ENCODE results near the gene DDR2.
"Not testable (repeated sequence)": the region's sequence is repeated elsewhere in the genome, so short reads cannot be mapped to it uniquely, and the experiment has no call there.

DDR2 gene

DNA sequence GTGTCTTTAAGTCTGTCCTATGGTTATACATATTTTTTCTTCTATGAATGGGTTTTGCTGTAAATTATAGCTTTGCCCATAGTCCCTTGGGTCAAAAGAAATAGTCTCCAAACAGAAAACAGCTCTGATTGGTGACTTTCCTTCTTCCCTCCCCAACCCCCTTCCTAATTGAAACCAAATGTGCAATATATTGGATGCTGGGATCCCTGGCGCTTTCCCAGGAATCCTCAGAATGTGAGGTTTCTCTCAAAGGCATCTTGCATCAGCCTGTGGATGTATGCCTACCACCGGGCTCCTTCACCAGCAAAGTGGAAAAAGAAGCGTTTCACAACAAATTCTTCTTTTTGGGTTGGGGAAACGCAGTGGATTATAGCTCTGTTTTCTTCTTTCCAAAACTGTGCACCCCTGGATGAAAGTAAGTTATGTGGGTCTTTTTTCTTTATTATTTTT is at the start of gene DDR2:
Gene DDR2 (plus strand): TSS at position 248 of the 450 bp plus-strand sequence. CDS start 86,600 bp downstream, outside the sequence.
- peak in 3 of 56 donors; percentile 2 to 7 (median 5) for DNase-seq

DNA sequence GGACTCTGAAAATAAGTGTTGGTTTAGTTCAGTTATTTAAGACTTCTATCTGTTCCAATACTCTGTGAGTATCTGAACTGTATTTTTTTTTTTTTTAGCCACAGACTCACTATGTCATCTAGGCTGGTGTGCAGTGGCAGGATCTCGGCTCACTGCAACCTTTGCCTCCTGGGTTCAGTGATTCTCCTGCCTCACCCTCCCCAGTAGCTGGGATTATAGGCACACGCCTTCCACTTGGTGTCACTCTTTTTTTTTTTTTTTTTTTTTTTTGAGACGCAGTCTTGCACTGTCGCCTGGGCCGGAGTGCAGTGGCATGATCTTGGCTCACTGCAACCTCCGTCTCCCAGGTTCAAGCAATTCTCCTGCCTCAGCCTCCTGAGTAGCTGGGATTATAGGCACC is 49.4 kb upstream of the DDR2 start:
- not testable (repeated sequence) for DNase-seq

DNA sequence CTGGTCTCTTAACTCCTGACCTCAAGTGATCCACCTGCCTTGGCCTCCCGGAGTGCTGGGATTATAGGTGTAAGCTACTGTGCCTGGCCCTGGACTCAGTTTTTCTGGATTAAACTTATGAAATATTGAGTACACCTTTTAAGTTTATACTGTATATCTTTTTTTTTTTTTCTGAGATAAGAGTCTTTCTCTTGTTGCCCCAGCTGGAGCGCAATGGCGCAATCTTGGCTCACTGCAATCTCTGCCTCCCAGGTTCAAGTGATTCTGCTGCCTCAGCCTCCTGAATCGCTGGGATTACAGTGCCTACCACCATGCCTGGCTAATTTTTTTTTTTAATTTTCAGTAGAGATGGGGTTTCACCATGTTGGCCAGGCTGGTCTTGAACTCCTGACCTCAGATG is 47.2 kb upstream of the DDR2 start:
- not testable (repeated sequence) for DNase-seq

DNA sequence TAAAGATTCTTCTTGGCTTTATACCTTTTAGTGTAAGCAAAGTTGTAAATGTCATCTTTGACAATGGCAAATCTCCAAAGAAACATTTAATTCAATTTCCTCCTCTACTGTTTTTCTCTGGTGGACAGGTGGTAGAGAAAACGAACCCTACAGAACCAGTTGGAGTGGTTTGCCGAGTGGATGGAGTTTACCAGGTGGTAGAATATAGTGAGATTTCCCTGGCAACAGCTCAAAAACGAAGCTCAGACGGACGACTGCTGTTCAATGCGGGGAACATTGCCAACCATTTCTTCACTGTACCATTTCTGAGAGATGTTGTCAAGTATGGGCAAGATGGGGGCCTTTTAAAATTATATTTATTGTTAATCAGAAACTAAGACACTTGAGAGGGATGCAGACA is 44.9 kb upstream of the DDR2 start:
- no peak for DNase-seq

DNA sequence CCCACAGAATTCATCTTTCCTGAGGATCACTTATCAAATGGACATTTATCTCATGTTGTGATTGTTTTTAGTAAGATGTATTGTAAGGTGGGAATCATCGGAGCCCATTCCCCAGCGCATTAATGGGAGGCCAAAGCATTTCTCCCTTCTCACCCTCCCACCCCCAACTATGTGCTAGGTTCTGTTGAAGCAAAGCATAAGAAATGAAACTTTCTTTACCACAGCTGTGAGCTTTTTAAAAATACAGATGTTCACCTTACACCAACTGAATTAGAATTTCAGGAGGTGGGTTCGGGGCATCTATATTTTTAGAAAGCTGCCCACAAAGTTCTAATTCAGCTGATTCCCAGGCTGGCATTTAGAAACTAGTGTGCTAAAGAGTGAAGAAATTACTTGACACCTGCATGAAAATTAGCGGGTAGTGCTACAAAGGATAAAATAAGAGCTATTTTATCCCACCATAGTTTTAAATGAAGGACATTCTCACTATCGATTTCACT is 44.5 kb upstream of the DDR2 start:
- no peak for DNase-seq

DNA sequence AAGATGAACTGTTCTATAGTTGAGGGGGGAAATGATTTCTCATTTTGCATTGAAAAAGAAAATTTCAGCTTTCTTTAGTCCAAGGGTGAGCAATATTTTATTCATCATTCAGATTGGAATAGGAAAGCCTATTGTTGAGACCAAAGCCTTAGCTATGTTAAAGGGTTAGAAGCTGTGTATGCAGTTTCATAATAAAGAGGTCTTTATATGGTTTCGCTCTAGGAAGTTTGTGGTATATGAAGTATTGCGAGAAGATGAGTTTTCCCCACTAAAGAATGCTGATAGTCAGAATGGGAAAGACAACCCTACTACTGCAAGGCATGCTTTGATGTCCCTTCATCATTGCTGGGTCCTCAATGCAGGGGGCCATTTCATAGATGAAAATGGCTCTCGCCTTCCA is 42.2 kb upstream of the DDR2 start:
- DNase-seq: no peak

DNA sequence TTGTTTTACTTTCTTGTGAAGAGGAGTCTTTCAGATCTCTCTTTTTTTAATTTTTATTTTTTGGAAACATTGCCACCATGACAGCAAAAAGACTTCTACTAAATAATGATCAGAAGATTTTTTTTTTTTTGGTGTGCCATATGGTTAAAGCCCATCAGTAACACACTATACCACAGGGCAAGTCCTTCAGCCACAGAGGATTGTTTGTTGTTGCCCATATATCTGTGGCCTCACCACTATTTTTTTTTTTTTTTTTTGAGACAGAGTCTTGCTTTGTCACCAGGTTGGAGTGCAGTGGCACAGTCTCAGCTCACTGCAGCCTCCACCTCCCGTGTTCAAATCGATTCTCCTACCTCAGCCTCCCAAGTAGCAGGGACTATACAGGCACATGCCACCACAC is 41.6 kb upstream of the DDR2 start:
- no peak for DNase-seq

DNA sequence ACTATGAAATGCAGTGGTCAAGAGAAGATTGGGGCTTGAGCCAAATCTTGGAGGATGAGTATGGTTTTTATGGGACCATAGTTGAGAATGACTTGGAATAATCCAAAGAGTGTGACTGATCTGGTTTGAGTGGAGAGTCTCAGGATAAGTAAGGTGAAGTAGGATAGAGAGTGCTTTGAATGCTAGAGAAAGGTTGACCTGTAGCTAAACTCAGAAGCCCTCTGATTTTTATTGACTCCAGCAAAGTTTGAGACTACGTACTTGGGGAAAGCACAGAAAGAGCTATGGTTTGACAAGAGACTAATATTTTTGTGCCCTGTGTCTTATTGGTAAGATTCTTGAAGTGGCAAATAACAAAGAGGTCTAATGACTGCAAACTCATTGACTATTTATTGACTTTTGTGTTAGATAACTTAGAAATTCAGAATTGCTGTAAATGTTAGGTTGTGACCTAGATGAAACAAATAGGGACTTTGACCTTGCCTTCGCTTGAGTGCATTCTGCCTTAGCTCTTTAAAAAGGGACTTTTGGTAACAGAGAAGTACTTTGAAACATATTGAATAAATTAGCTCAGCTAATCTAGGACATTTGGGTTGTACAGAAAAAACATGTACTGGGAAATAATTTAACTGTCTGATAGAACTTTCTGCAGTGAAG is 35.6 kb upstream of the DDR2 start:
- no peak for DNase-seq

DNA sequence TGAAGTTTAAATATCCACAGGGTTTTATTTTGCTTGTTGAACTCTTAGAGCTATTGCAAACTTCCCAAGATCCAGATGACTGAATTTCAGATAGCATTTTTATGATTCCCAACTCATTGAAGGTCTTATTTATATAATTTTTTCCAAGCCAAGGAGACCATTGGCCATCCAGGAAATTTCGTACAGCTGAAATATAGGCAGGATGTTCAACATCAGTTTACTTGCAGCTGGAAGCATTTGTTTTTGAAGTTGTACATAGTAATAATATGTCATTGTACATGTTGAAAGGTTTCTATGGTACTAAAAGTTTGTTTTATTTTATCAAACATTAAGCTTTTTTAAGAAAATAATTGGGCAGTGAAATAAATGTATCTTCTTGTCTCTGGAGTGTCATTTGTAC is 32.8 kb upstream of the DDR2 start:
- no peak for DNase-seq

DNA sequence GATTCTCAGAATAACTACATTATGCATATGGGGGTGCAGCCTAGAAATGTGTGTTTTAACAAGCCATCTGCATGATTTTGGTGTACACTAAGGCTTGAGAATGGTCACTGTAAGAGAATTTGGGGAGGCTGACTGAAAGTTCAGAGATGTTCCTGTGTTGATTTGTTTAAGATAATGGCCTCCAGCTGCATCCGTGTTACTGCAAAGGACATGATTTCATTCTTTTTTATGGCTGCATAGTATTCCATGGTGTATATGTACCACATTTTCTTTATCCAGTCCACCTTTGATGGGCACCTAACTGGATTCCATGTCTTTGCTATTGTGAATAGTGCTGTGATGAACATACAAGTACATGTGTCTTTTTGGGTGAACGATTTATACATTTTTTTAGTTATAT is 29.1 kb upstream of the DDR2 start:
- DNase-seq: not testable (repeated sequence)

DNA sequence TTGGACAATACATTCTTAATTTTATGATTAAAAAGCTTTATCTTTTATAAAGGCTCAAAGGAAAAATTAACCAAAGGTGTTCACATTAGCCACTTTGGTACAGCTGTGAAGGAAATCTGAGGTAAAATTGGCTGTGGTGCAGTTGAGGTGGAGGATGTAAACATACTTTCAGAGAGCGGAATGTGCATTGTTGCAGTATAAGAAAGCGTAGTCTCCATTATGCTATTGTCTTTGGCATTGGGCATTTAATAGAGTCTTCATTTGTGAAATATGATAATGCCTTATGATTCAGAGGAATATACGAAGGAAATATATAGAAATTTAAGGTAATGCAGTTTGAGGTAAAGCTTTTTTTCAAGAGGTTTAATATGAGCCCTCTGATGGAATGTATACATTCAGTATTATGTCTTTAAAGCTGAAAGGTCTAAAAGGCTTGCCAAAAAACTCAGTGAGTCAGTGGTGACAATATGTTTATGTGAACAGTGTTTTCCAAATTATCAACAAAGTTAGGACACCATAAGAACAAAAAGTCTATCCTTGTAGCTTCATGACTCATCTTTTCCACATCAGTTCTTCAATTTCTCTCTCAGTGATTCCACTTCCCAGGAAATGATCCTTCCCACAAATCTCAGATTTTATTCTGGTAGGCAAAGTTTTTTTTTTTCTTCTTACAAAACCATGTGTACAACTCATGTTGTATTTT is 26.9 kb upstream of the DDR2 start:
- no peak for DNase-seq

DNA sequence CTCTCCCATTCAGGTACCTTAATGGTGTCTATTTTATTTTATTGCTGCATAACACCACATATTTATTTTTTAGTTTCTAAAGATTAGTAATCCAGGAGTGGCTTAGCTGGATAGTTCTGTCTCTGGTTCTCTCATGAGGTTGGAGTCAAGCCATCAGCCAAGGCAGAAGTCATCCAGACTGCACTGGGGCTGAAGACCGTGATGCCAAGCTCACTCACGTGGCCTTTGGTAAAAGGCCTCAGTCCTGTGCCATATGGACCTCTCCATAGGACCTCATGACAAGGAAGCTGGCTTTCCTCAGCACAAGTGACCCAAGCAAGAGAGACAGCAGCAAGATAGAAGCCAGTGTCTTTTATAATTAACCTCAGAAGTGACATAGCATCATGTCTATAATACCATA is 23.0 kb upstream of the DDR2 start:
- no peak for DNase-seq

DNA sequence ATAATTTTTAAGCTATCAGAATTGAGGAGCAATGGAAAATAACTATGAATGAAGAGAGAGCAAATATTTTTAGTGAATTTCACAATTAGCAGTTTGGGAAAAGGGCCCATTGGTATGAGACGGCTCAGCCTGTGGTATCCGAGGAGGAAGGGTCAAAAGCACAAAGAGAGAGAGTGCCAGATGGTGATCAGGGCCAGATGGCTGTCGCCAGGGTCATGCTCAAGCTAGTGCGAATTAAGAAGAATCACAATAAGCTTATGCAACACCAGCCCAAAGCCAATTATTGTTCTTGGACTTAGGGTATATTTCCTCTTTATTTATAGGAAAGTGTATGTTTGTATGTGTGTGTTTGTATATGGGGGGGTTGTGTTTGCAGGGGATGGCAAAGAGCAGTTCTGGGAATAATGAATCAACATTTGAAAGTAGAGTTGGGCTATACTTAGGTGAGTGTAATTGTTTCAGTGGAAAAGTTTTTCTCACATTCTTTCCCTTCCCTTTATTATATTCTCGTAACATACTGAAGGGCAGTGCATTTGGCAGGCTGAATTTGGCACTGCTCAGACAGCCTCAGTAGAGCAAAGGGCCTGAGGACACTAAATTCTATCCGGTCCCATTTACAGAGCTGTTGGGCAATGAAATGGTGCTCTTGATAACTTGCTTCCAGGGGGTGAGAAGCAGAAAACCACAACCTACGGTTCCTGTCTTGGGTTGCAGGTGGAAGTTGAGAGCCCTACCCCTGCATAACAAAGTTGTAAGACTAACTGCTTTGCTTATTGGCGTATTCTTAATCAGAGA is 19.5 kb upstream of the DDR2 start:
- no peak for DNase-seq

DNA sequence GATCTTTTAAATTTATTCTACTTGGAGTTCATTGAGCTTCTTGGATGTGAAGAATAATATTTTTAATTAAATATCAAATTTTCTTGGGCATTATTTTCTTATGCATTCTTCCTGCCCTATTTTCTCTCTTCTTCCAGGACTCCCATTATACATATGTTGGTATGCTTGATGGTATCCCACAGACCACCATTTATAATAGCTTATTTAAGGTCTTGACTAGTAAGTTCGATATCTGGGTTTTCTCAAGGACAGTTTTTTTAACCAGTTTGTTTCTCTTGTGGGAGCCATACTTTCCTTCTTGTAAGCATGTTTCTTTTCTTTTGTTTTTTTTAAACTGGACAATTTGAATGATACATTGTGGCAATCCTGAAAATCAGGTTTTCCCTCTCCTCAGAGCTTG is 15.4 kb upstream of the DDR2 start:
- DNase-seq: no peak

DNA sequence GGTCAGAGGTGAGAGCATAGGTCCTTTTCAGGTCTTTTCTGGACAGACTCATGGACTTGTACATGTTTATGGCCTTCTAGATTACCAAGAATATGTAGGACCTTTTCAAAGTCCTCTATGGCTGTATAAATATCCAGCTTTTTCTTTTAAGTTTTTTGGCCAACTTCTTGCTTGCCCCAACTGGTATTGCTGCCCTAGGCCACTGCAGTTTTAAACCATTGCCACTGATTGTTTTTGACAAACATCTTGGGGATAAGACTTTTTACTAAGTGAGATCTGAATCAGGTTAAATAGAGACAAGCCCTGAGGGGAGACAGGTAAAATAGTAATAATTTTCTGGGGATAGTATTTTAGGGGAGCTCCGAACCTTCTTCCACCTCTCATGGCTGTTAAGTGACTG is 14.8 kb upstream of the DDR2 start:
- DNase-seq: no peak

DNA sequence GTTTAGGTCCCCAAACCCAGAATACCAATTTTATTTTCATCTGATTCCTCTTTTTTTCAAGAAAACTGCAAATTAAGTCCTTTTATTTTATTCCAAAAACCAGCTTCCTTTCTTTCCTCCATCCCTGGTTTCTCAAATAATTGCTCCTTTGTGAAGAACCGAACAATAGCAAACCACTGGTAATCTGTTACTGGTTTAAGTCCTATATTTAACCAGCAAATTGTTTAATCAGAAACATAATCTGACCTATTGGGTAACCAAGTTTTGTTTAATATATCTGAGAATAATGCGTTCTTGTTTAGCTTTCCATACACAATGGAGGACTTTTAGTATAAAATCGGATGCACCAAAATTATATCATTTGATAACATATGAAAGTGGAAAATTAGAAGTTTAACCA is 13.2 kb upstream of the DDR2 start:
- no peak for DNase-seq

DNA sequence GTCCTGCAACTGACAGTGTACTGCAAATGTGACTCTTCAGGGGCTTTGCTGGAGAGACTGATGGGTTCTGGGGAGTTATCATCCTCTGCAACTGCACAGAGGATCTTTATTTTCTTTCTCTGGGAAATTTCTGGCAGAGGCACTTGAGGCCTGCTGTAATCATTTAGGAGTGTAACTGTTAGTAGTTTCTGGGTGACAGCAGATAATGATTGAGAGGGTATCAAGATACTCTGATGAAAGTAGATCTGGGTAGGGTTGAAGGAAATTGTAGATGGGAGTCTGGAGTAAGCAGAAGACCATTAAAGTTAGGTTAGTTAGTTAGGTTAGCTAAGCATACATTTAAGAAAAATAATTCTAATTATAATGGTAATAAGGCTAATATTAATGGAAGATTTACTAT is 11.0 kb upstream of the DDR2 start:
- no peak for DNase-seq

DNA sequence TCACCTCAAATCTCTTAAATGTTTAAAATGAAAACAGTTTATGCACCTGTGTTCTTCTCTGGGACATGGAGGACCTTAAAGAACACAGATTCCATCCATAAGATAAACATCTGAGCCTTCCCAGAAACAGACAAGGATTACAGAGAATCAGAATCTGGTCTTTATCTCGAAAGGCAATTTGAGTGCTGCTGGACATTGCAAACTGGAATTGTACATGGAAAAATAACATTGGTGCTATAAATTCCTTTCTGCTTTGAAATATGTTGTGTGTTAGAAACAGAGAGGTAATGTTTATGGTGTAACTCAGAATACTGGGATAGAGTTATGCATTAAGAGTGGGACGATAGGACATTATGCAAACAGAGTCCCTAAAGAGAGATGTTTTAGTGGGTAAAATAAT is 6.6 kb upstream of the DDR2 start:
- DNase-seq: no peak

DNA sequence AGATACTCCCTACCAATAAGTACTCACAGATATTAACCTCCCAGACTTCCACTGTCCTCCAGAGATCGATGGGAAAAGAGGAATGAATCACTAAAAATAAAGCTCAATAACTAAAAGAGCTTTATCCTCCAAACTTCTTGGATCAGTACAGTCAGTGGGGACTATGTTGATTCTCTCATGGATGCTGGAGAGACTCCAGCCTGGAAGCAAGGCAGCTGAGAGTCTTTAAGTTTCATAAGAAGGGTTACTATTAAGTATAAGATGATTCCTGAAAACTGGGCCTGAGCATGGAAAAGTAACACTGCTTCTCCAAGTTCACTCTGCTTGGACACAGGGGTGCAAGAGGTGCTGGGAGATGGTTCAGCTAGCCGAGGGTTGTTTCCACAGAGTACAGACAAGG is 6.2 kb upstream of the DDR2 start:
- no peak for DNase-seq

DNA sequence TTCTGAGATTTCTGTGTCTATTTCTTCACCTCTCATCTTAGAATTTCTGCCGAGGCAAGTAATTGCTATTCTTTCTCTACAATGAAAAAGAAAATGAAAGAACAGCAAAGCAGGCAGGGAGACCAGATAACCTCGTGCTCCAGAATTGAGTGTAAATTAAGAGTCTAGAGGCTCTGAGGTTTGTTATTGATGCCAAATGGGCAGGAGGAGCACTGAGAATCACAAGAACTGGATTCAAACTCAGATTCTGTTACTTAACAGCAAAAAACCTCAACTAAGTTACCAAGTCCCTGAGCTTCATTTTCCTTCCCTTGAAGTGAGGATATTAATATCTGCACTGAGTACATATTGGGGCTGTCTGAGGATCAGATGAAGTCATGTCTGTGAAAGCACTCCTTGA is 5.5 kb upstream of the DDR2 start:
- no peak for DNase-seq

DNA sequence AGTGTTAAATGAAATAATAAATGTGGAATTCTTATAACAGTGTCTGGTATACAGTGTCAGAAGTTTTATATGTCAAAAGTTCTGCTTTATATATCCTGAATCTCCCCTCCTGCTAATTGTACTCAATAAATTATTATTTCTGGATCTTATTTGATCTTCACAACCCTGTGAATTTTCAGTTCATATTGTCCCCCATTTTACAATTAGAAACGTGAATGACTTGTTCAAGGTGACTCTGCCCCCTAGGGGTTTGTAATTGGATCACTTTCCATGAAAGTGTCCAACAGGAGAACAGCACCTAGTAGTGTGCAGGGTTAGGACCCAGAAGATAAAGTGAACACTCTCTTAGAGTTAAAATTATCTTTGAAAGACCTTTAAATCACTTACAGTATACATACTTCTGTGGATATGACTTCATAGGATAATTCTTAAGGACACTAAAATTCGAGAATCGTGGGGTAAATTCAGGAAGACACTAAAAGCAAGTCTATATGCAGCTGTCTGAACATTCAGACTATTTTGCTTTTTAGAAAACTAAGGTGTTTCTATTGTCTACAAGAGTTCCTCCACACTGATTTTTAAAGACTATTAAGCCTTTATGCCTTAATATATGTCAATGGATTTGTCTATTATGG is 4.5 kb upstream of the DDR2 start:
- no peak for DNase-seq

Measured in amygdala (tissue), 56 donors.